GM12892 (cell line): ENCODE measurements around the gene VPS72.

Source experiments
- POLR2A ChIP-seq: IDR thresholded peaks from 2 replicates; pipeline ENCODE4 v1.6.1; 2011; ENCODE audit warnings: low read depth, low read length, control low read depth
- TAF1 ChIP-seq: IDR thresholded peaks from 2 replicates; pipeline ENCODE4 v1.6.1; 2011; ENCODE audit warnings: low read depth, mild to moderate bottlenecking, control low read depth, low read length, borderline replicate concordance

DNA sequence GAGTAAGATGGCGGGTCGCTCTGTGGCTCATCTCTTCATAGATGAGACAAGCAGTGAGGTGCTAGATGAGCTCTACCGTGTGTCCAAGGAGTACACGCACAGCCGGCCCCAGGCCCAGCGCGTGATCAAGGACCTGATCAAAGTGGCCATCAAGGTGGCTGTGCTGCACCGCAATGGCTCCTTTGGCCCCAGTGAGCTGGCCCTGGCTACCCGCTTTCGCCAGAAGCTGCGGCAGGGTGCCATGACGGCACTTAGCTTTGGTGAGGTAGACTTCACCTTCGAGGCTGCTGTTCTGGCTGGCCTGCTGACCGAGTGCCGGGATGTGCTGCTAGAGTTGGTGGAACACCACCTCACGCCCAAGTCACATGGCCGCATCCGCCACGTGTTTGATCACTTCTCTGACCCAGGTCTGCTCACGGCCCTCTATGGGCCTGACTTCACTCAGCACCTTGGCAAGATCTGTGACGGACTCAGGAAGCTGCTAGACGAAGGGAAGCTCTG, 31.2 kb downstream of the VPS72 start:
- TF ChIP-seq POLR2A (no peak), TAF1 (no peak)
